Smooth muscle cell (in vitro differentiated cells): ENCODE results near the gene SRSF12. TPM values are rescaled to one million over a fixed set of nuclear protein-coding genes. Genes with fewer than 3 reads are reported as not detected.

ENCODE experiments used
- DNase-seq: peaks from one replicate; lab custom pipeline; 2025; ENCODE audit not compliant: unreplicated experiment; lab: John Stamatoyannopoulos, UW
- H2AFZ ChIP-seq: fragments of 200-600 bp; sonication (generic); 2 replicates; pipeline ENCODE4 v1.6.0; 2016; ENCODE audit warnings: antibody characterized with exemption, low read depth, mild to moderate bottlenecking
- H3F3A ChIP-seq: fragments of 200-600 bp; sonication (generic); 2 replicates; pipeline ENCODE4 v1.6.0; 2017; ENCODE audit warnings: antibody characterized with exemption, low read depth
- H3K27ac ChIP-seq: fragments of 200-600 bp; sonication (generic); 2 replicates; pipeline ENCODE4 v1.5.1; 2016; ENCODE audit warnings: low read depth, mild to moderate bottlenecking
- H3K27me3 ChIP-seq: fragments of 200-600 bp; sonication (generic); 2 replicates; pipeline ENCODE4 v1.6.1; 2016; ENCODE audit warnings: low read depth, mild to moderate bottlenecking
- H3K36me3 ChIP-seq: fragments of 200-600 bp; sonication (generic); 2 replicates; pipeline ENCODE4 v1.5.1; 2016; ENCODE audit warnings: low read depth
- H3K4me1 ChIP-seq: fragments of 200-600 bp; sonication (generic); 2 replicates; pipeline ENCODE4 v1.5.1; 2016; ENCODE audit warnings: low read depth
- H3K4me2 ChIP-seq: fragments of 200-600 bp; sonication (generic); 2 replicates; pipeline ENCODE4 v1.6.0; 2016; ENCODE audit warnings: mild to moderate bottlenecking
- H3K4me3 ChIP-seq: fragments of 200-600 bp; sonication (generic); 2 replicates; pipeline ENCODE4 v1.5.1; 2016; ENCODE audit warnings: mild to moderate bottlenecking
- H3K79me2 ChIP-seq: fragments of 200-600 bp; sonication (generic); 2 replicates; pipeline ENCODE4 v1.6.0; 2016; ENCODE audit warnings: low read depth, mild to moderate bottlenecking
- H3K9ac ChIP-seq: fragments of 200-600 bp; sonication (generic); 2 replicates; pipeline ENCODE4 v1.6.0; 2016; ENCODE audit warnings: low read depth
- H3K9me3 ChIP-seq: fragments of 200-600 bp; sonication (generic); replicated peaks from 2 replicates; pipeline ENCODE4 v1.5.1; 2016; ENCODE audit warnings: low read depth
- H4K20me1 ChIP-seq: fragments of 200-600 bp; sonication (generic); 2 replicates; pipeline ENCODE4 v1.6.0; 2016; ENCODE audit warnings: low read depth
- WGBS: methylation state at CpG from one replicate; pipeline ENCODE4 v1.1.7; 2016; ENCODE audit warnings: low lambda C conversion rate; 5-methylcytosine and 5-hydroxymethylcytosine counted together
- polyA plus RNA-seq: library from polyadenylated mRNA; unstranded; fragments of >200 nt; fragmentation: Nextera tagmentation; extraction: Ambion mirVana; gene quantifications from 2 replicates; pipeline ENCODE4 v1.2.1, GENCODE V29; 2016
- total RNA-seq: library from RNA; depleted of rRNA; stranded (reverse); fragments of >200 nt; gene quantifications from 2 replicates; pipeline ENCODE4 v1.2.3, GENCODE V29; 2014
- TF ChIP-seq, protein P1 (sequence below): fragments of 200-600 bp; sonication (generic); IDR thresholded peaks from 2 replicates; pipeline ENCODE4 v1.5.1; 2017; ENCODE audit warnings: borderline replicate concordance, mild to moderate bottlenecking, antibody characterized with exemption; ENCODE audit not compliant: insufficient read depth, poor library complexity, severe bottlenecking

Gene SRSF12
- total and polyA plus RNA-seq, 2 experiments from 2014 or later: 5.6 to 7.2 TPM

DNA sequence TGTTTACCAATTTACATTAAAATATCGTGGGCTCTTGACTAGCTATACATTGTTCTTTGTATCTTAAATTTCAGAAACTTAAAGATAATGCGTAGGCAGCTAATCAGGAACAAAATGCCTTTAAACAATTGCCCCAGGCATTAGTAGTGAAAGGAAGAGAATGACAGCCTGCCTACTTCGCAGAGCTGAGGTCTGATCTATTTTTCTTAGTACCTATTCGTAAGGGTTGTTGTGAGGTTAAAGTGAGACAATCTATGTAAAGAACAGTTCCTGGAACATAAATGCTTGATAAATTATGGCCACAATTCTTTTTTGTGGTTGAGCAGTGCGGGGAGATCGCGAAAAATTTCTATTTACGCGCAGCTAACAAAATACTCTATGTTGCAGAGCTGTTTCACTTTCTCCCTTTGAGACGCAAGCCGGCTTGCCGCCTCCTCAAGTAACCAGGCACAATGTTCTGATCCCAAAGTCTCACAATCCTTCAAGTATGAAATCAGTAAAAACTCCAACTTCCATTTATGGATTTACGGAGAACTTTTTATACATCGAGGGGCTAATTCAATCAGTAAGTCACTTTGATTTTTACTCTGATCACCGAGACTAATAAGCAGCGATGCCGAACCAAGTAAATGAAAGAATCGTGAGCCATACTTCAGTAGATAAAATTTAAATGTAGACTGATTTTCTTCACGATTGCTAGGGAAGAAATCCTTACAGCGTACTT, 38.2 kb downstream of the SRSF12 start:
- Histone ChIP-seq H2AFZ (peak overlapping the region; percentile 87), H3K4me3 (peak overlapping the region; percentile 94), H3K79me2 (peaks cover 38% of the 10 kb centered on the region), H3K36me3 (peaks cover 13% of the 10 kb centered on the region), H3K27ac (peak overlapping the region; percentile 99), H3K27me3 (no peaks in the 10 kb centered on the region), H3K4me2 (peak overlapping the region; percentile 94), H4K20me1 (peaks cover 31% of the 10 kb centered on the region), H3K9me3 (no peaks in the 10 kb centered on the region), H3K9ac (peak overlapping the region; percentile 89), H3K4me1 (peaks cover 18% of the 10 kb centered on the region), H3F3A (peaks cover 27% of the 10 kb centered on the region)
- TF ChIP-seq, protein P1, sequence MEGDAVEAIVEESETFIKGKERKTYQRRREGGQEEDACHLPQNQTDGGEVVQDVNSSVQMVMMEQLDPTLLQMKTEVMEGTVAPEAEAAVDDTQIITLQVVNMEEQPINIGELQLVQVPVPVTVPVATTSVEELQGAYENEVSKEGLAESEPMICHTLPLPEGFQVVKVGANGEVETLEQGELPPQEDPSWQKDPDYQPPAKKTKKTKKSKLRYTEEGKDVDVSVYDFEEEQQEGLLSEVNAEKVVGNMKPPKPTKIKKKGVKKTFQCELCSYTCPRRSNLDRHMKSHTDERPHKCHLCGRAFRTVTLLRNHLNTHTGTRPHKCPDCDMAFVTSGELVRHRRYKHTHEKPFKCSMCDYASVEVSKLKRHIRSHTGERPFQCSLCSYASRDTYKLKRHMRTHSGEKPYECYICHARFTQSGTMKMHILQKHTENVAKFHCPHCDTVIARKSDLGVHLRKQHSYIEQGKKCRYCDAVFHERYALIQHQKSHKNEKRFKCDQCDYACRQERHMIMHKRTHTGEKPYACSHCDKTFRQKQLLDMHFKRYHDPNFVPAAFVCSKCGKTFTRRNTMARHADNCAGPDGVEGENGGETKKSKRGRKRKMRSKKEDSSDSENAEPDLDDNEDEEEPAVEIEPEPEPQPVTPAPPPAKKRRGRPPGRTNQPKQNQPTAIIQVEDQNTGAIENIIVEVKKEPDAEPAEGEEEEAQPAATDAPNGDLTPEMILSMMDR: no peak
- WGBS: 3% methylated on average over 20 of the region's 20 CpGs
- no peak for DNase-seq

DNA sequence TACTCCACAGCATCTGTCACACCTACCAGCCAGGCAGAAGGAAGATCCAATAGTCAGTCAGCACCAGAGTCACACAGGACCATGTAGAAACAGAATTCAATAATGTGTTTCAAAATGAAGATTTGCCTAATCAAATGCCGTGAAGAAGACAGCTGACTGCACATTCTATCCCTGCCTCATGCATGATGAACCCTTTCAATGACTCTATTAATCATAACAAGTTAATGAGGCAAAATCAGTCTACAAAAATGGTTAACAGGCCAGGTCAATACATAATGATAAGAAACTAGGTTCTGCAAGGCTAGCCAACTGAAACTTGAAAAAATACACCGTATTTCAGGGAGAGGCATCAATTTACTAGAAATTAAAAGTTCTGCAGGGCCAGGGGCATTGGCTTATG, 44.0 kb downstream of the SRSF12 start:
- Histone ChIP-seq H3K4me2 (peak overlapping the region; percentile 79), H3K9ac (no peak overlapping the region), H3K9me3 (no peaks in the 10 kb centered on the region), H3K79me2 (no peaks in the 10 kb centered on the region), H3K4me1 (peaks cover 13% of the 10 kb centered on the region), H2AFZ (peak overlapping the region; percentile 97), H3K36me3 (no peaks in the 10 kb centered on the region), H3F3A (no peaks in the 10 kb centered on the region), H3K27me3 (no peaks in the 10 kb centered on the region), H3K27ac (no peak overlapping the region), H3K4me3 (no peak overlapping the region), H4K20me1 (no peaks in the 10 kb centered on the region)
- WGBS: 90% methylated on average over 2 of the region's 2 CpGs
- TF ChIP-seq, protein P1: no peak
- DNase-seq: no peak

DNA sequence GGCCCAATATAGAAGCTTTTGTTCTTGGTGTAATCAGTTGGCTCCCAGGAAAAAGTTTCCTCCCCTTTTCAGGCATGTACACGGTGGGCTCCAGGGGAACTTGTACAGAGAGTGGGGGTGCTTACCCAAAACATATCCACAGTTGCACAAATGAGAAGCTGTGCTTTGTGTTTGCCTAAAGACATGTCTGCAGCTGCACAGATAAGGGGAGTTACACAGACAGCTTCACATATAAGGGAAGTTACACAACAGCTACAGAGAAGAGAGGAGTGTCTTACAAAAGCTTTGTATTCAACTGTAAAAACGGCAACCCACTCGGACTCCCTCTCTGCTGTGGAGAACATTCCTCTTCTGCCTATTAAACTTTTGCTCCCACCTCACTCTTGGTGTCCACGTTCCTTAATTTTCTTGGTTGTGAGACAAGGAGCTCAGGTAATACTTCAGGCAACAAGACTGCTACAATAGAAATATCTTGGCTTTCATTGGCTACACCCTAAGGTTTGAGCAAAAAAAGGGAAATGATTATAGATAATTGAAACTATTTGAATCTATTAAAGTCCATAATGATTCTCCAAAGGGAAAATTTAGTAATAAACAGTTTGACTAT, 44.8 kb downstream of the SRSF12 start:
- peak overlapping the region; percentile 97 for H2AFZ ChIP-seq

More for the DNA sequence above, 44.8 kb downstream of the SRSF12 start:
- H3K27ac ChIP-seq: peak overlapping the region; percentile 46
- peak overlapping the region; percentile 79 for H3K4me2 ChIP-seq
- no peak for DNase-seq
- WGBS: 25% methylated on average over 4 of the region's 4 CpGs
- no peaks in the 10 kb centered on the region for H3F3A ChIP-seq
- no peaks in the 10 kb centered on the region for H3K9me3 ChIP-seq
- H3K9ac ChIP-seq: peak overlapping the region; percentile 4
- peak overlapping the region; percentile 17 for H3K4me3 ChIP-seq
- peaks cover 13% of the 10 kb centered on the region for H3K4me1 ChIP-seq
- no peaks in the 10 kb centered on the region for H3K27me3 ChIP-seq
- H4K20me1 ChIP-seq: no peaks in the 10 kb centered on the region
- H3K36me3 ChIP-seq: no peaks in the 10 kb centered on the region
- TF ChIP-seq, protein P1: no peak
- no peaks in the 10 kb centered on the region for H3K79me2 ChIP-seq
